ENCODE data around the gene CPLX3.

CPLX3 gene

GRCh38 chr15:74850393-74850792 lies 24.0 kb downstream of the CPLX3 start:
- peaks cover 4% of the 10 kb centered on the region for H3K4me1 ChIP-seq (ENCODE audit: insufficient read depth, low read length, poor library complexity, severe bottlenecking)
- H3K36me3 ChIP-seq (ENCODE audit: insufficient read depth, low read length), result peaks cover 67% of the 10 kb centered on the region; the same call in 1 of the 2 replicates

DNA sequence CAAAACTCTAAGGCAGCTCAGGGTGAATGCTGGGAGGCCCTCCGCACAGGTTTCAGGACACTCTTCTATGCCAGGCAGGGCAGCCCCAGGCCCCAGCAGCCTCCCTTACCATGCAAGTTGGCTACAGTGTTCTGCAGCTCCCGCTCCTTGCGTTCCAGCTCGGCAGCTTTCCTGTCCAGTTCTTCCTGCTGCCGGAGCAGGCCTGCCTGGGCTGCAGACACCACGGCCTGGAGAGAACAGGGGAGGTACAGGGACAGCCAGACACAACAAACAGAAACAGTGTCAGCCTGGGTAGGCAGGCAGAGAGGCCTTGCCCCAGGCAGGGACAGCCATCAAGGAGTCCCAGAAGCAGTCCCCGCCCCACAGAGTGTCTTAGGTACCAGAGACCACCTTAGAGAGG lies 25.5 kb downstream of the CPLX3 start:
- Histone ChIP-seq H3K4me2 (ENCODE audit: low read depth, low read length, poor library complexity, severe bottlenecking) (no peak overlapping the region), H3K79me2 (ENCODE audit: insufficient read depth, low read length) (peaks cover 6% of the 10 kb centered on the region; the same call in 1 of the 2 replicates), H3K36me3 (ENCODE audit: insufficient read depth, low read length) (peaks cover 67% of the 10 kb centered on the region; the same call in 1 of the 2 replicates), H3K9me3 (ENCODE audit: insufficient read depth, low read depth, low read length) (no peaks in the 10 kb centered on the region), H3K27me3 (ENCODE audit: insufficient read depth, low read length, poor library complexity, severe bottlenecking) (no peaks in the 10 kb centered on the region), H2AFZ (ENCODE audit: low read length) (no peak overlapping the region), H4K20me1 (ENCODE audit: insufficient read depth, low read length, poor library complexity, severe bottlenecking) (peaks cover 4% of the 10 kb centered on the region), H3K9ac (ENCODE audit: low read depth, low read length, poor library complexity, severe bottlenecking) (no peak overlapping the region), H3K4me3 (ENCODE audit: low read length, poor library complexity, severe bottlenecking) (no peak overlapping the region), H3K9me2 (replicated peaks; ENCODE audit: low read depth, low read length) (no peaks in the 10 kb centered on the region), H3F3A (ENCODE audit: low read depth) (no peaks in the 10 kb centered on the region), H3K4me1 (ENCODE audit: insufficient read depth, low read length, poor library complexity, severe bottlenecking) (peaks cover 3% of the 10 kb centered on the region)
- TF ChIP-seq CTCF (conservative IDR thresholded peaks at IDR 0.05; ENCODE audit: low read length) (no peak), EZH2phosphoT487 (IDR thresholded peaks at IDR 0.05; ENCODE audit: borderline replicate concordance) (no peak)

More at GRCh38 chr15:74850393-74850792, 24.0 kb downstream of the CPLX3 start:
- H3F3A ChIP-seq (ENCODE audit: low read depth), result no peaks in the 10 kb centered on the region
- H3K27me3 ChIP-seq (ENCODE audit: insufficient read depth, low read length, poor library complexity, severe bottlenecking), result no peaks in the 10 kb centered on the region
- no peak overlapping the region for H3K4me3 ChIP-seq (ENCODE audit: low read length, poor library complexity, severe bottlenecking)
- peaks cover 4% of the 10 kb centered on the region for H4K20me1 ChIP-seq (ENCODE audit: insufficient read depth, low read length, poor library complexity, severe bottlenecking)
- H3K9me2 ChIP-seq (replicated peaks; ENCODE audit: low read depth, low read length), result no peaks in the 10 kb centered on the region
- no peaks in the 10 kb centered on the region; the same call in 1 of the 2 replicates for H3K79me2 ChIP-seq (ENCODE audit: insufficient read depth, low read length)
- TF ChIP-seq EZH2phosphoT487 (IDR thresholded peaks at IDR 0.05; ENCODE audit: borderline replicate concordance) (no peak), CTCF (conservative IDR thresholded peaks at IDR 0.05; ENCODE audit: low read length) (no peak)
- H3K4me2 ChIP-seq (ENCODE audit: low read depth, low read length, poor library complexity, severe bottlenecking), result no peak overlapping the region
- no peak overlapping the region for H2AFZ ChIP-seq (ENCODE audit: low read length)
- no peak overlapping the region for H3K9ac ChIP-seq (ENCODE audit: low read depth, low read length, poor library complexity, severe bottlenecking)
- no peaks in the 10 kb centered on the region for H3K9me3 ChIP-seq (ENCODE audit: insufficient read depth, low read depth, low read length)

DNA sequence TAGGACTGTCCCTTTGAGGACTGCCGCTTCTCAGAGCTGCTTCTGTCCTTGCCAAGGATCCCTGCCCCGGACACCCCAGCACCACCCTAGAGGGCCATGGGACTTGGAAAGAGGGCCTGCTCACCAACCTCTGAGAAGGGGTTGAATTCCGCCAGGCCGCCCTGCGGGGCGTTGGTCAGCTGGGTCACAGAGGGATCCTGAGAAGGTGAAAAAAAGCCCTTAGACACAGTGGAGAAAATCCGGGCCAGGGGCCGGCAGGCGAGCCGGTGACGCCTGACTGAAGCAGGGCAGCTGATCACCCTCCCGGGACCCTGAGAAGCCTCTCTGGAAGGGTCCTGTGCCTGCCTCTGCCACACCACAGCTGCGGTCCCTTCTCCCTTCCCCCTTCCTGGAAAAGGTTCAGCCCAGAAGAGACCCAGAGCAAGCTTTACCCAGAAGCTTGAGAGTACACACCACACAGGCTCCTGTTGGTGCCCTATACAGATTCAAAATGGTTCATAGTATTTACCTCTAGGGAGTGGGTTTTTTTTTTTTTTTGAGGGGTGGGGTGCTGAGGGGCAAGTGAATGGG lies 28.1 kb downstream of the CPLX3 start:
- H3K36me3 ChIP-seq (ENCODE audit: insufficient read depth, low read length), result peaks cover 48% of the 10 kb centered on the region; the same call in 1 of the 2 replicates
- H3K9me3 ChIP-seq (ENCODE audit: insufficient read depth, low read depth, low read length), result no peaks in the 10 kb centered on the region
- no peak overlapping the region for H3K9ac ChIP-seq (ENCODE audit: low read depth, low read length, poor library complexity, severe bottlenecking)

DNA sequence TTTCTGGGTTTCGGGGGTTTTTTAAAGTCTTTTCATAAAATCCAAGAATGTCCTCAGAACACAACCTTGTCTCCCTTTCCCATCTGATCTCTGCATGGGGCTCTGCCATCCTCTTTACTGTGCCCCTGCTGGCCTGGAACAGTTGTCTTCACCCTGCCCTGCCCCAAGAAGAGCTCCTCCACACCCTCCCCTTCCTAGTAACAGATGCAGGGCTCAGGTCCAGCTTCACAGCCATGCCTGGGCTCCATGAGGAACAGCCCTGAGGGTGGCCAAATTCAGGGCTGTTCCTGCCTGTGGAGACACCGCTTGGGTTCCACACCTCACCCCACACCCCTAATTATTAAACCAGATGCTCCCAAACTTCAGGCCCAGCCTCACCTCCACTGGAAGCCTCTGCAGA lies 29.4 kb downstream of the CPLX3 start:
- H2AFZ ChIP-seq (ENCODE audit: low read length), result no peak overlapping the region
- peaks cover 6% of the 10 kb centered on the region for H4K20me1 ChIP-seq (ENCODE audit: insufficient read depth, low read length, poor library complexity, severe bottlenecking)
- H3K9ac ChIP-seq (ENCODE audit: low read depth, low read length, poor library complexity, severe bottlenecking), result no peak overlapping the region
- H3K27me3 ChIP-seq (ENCODE audit: insufficient read depth, low read length, poor library complexity, severe bottlenecking), result no peaks in the 10 kb centered on the region
- H3K4me1 ChIP-seq (ENCODE audit: insufficient read depth, low read length, poor library complexity, severe bottlenecking), result peaks cover 18% of the 10 kb centered on the region
- H3K9me3 ChIP-seq (ENCODE audit: insufficient read depth, low read depth, low read length), result no peaks in the 10 kb centered on the region
- no peak for TF ChIP-seq EZH2phosphoT487 (IDR thresholded peaks at IDR 0.05; ENCODE audit: borderline replicate concordance)
- TF ChIP-seq CTCF (conservative IDR thresholded peaks at IDR 0.05; ENCODE audit: low read length), result no peak
- peaks cover 31% of the 10 kb centered on the region for H3K79me2 ChIP-seq (ENCODE audit: insufficient read depth, low read length)
- no peaks in the 10 kb centered on the region for H3F3A ChIP-seq (ENCODE audit: low read depth)
- peaks cover 35% of the 10 kb centered on the region; the same call in 1 of the 2 replicates for H3K36me3 ChIP-seq (ENCODE audit: insufficient read depth, low read length)
- no peaks in the 10 kb centered on the region for H3K9me2 ChIP-seq (replicated peaks; ENCODE audit: low read depth, low read length)
- no peak overlapping the region for H3K4me3 ChIP-seq (ENCODE audit: low read length, poor library complexity, severe bottlenecking)
- no peak overlapping the region for H3K4me2 ChIP-seq (ENCODE audit: low read depth, low read length, poor library complexity, severe bottlenecking)

More for the DNA sequence above, 28.1 kb downstream of the CPLX3 start:
- no peak overlapping the region for H3K4me2 ChIP-seq (ENCODE audit: low read depth, low read length, poor library complexity, severe bottlenecking)
- H3K27me3 ChIP-seq (ENCODE audit: insufficient read depth, low read length, poor library complexity, severe bottlenecking), result no peaks in the 10 kb centered on the region
- no peak overlapping the region for H3K4me3 ChIP-seq (ENCODE audit: low read length, poor library complexity, severe bottlenecking)
- peaks cover 6% of the 10 kb centered on the region for H4K20me1 ChIP-seq (ENCODE audit: insufficient read depth, low read length, poor library complexity, severe bottlenecking)
- H3K9me2 ChIP-seq (replicated peaks; ENCODE audit: low read depth, low read length), result no peaks in the 10 kb centered on the region
- no peaks in the 10 kb centered on the region for H3F3A ChIP-seq (ENCODE audit: low read depth)
- H2AFZ ChIP-seq (ENCODE audit: low read length), result no peak overlapping the region
- H3K79me2 ChIP-seq (ENCODE audit: insufficient read depth, low read length), result peaks cover 24% of the 10 kb centered on the region
- H3K4me1 ChIP-seq (ENCODE audit: insufficient read depth, low read length, poor library complexity, severe bottlenecking), result peaks cover 18% of the 10 kb centered on the region
- TF ChIP-seq EZH2phosphoT487 (IDR thresholded peaks at IDR 0.05; ENCODE audit: borderline replicate concordance), result no peak

Data from Loucy (cell line).